ENCODE measurements around the gene ZNF791. TPM values are rescaled to one million over a fixed set of nuclear protein-coding genes. Genes with fewer than 3 reads are reported as not detected.

The ZNF791 gene
- total RNA-seq, 1 experiment from 2014 or later, result 23.9 TPM

- no peak for TF ChIP-seq ZNF532 (CRISPR knock-in tag; IDR thresholded peaks at IDR 0.05; ENCODE audit: borderline replicate concordance)
- TF ChIP-seq ZBTB43 (CRISPR knock-in tag; IDR thresholded peaks at IDR 0.05), result no peak
- TF ChIP-seq PRDM15 (CRISPR knock-in tag; IDR thresholded peaks at IDR 0.05), result no peak
- no peak for TF ChIP-seq PREB (CRISPR knock-in tag; IDR thresholded peaks at IDR 0.05; ENCODE audit: borderline replicate concordance)
- TF ChIP-seq FOXP4 (CRISPR knock-in tag; IDR thresholded peaks at IDR 0.05), result no peak
- no peak; the same call in 1 of the 2 replicates for TF ChIP-seq ZNF232 (CRISPR knock-in tag; IDR thresholded peaks at IDR 0.05)
- TF ChIP-seq ERG (CRISPR knock-in tag; IDR thresholded peaks at IDR 0.05), result no peak
- no peak for TF ChIP-seq ZMAT4 (CRISPR knock-in tag; IDR thresholded peaks at IDR 0.05)
- no peak for TF ChIP-seq ZNF138 (CRISPR knock-in tag; conservative IDR thresholded peaks at IDR 0.05)
- TF ChIP-seq JUN (CRISPR knock-in tag; IDR thresholded peaks at IDR 0.05), result no peak; the same call in none of the 2 replicates
- no peak for TF ChIP-seq PRRX2 (CRISPR knock-in tag; IDR thresholded peaks at IDR 0.05)
- no peak for TF ChIP-seq ZSCAN18 (CRISPR knock-in tag; IDR thresholded peaks at IDR 0.05)
- TF ChIP-seq RORB (CRISPR knock-in tag; IDR thresholded peaks at IDR 0.05), result no peak
- TF ChIP-seq ATF2 (CRISPR knock-in tag; IDR thresholded peaks at IDR 0.05; ENCODE audit: borderline replicate concordance, low read depth), result 0 out of 2 replicates have a peak, but pooled peaks have one; percentile 11
Measured at GRCh38 chr19:12669270-12670158, 58.8 kb downstream of the ZNF791 start (continued).

Measured in WTC11 (cell line).